NOMO-1 treated with DMSO at 0.1 percent for 48 hours (cell line): ENCODE results near the gene KLHL1.

ENCODE experiments used
- DNase-seq: peaks from one replicate; lab custom pipeline; 2025; ENCODE audit not compliant: unreplicated experiment; lab: John Stamatoyannopoulos, UW

Gene KLHL1

GRCh38 chr13:69882451-69882850 lies 225.8 kb downstream of the KLHL1 start:
- no peak for DNase-seq

- DNase-seq, result no peak
Measured at GRCh38 chr13:69879936-69880335, 228.3 kb downstream of the KLHL1 start.

GRCh38 chr13:69872321-69873047 lies 235.8 kb downstream of the KLHL1 start:
- DNase-seq, result no peak

GRCh38 chr13:69866555-69866954 lies 241.7 kb downstream of the KLHL1 start:
- no peak for DNase-seq

GRCh38 chr13:69857183-69857821 lies 250.9 kb downstream of the KLHL1 start:
- DNase-seq, result peak; percentile 23

- DNase-seq, result no peak
Measured at GRCh38 chr13:69856331-69856730, 251.9 kb downstream of the KLHL1 start.

GRCh38 chr13:69828527-69828926 lies 279.7 kb downstream of the KLHL1 start:
- no peak for DNase-seq

- no peak for DNase-seq
Measured at GRCh38 chr13:69820180-69820579, 288.1 kb downstream of the KLHL1 start.

- DNase-seq, result no peak
Measured at GRCh38 chr13:69817333-69817869, 290.9 kb downstream of the KLHL1 start.

- no peak for DNase-seq
Measured at GRCh38 chr13:69809152-69809551, 299.1 kb downstream of the KLHL1 start.

GRCh38 chr13:69796256-69796655 lies 312.0 kb downstream of the KLHL1 start:
- no peak for DNase-seq

GRCh38 chr13:69793783-69794453 lies 314.3 kb downstream of the KLHL1 start:
- DNase-seq, result no peak

- no peak for DNase-seq
Measured at GRCh38 chr13:69776937-69777336, 331.3 kb downstream of the KLHL1 start.

GRCh38 chr13:69769608-69770007 lies 338.6 kb downstream of the KLHL1 start:
- no peak for DNase-seq

GRCh38 chr13:69761581-69761980 lies 346.7 kb downstream of the KLHL1 start:
- DNase-seq, result no peak

- DNase-seq, result no peak
Measured at GRCh38 chr13:69755101-69755500, 353.2 kb downstream of the KLHL1 start.

- no peak for DNase-seq
Measured at GRCh38 chr13:69751259-69751658, 357.0 kb downstream of the KLHL1 start.

GRCh38 chr13:69737129-69737935 lies 370.9 kb downstream of the KLHL1 start:
- DNase-seq, result no peak

- DNase-seq, result no peak
Measured at GRCh38 chr13:69721631-69722030, 386.6 kb downstream of the KLHL1 start.

- DNase-seq, result no peak
Measured at GRCh38 chr13:69720278-69720983, 387.8 kb downstream of the KLHL1 start.
